ENCODE data around the gene XXYLT1. TPM values are rescaled to one million over a fixed set of nuclear protein-coding genes. Genes with fewer than 3 reads are reported as not detected.
"Not testable (repeated sequence)": the region's sequence is repeated elsewhere in the genome, so short reads cannot be mapped to it uniquely, and the experiment has no call there.

XXYLT1 gene
- total RNA-seq, 1 donor from 2014 or later, result 8.8 TPM

GRCh38 chr3:195098741-195099525 is 172.0 kb downstream of the XXYLT1 start:
- no peak for DNase-seq (ENCODE audit: low spot score)

GRCh38 chr3:195097331-195098255 is 173.4 kb downstream of the XXYLT1 start:
- no peak for DNase-seq (ENCODE audit: low spot score)

- no peak for DNase-seq (ENCODE audit: low spot score)
Observed at GRCh38 chr3:195096484-195097330, 174.3 kb downstream of the XXYLT1 start.

- DNase-seq (ENCODE audit: low spot score), result no peak
Observed at GRCh38 chr3:195096053-195096452, 174.9 kb downstream of the XXYLT1 start.

GRCh38 chr3:195095704-195096036 is 175.3 kb downstream of the XXYLT1 start:
- no peak for DNase-seq (ENCODE audit: low spot score)

- no peak for DNase-seq (ENCODE audit: low spot score)
Observed at GRCh38 chr3:195095035-195095703, 175.8 kb downstream of the XXYLT1 start.

- no peak for DNase-seq (ENCODE audit: low spot score)
Observed at GRCh38 chr3:195094191-195094921, 176.6 kb downstream of the XXYLT1 start.

GRCh38 chr3:195093731-195094130 is 177.2 kb downstream of the XXYLT1 start:
- DNase-seq (ENCODE audit: low spot score), result no peak

- DNase-seq (ENCODE audit: low spot score), result not testable (repeated sequence)
Observed at GRCh38 chr3:195087840-195088601, 182.9 kb downstream of the XXYLT1 start.

- DNase-seq (ENCODE audit: low spot score), result no peak
Observed at GRCh38 chr3:195087328-195087727, 183.6 kb downstream of the XXYLT1 start.

- DNase-seq (ENCODE audit: low spot score), result no peak
Observed at GRCh38 chr3:195086885-195087284, 184.1 kb downstream of the XXYLT1 start.

GRCh38 chr3:195086341-195086740 is 184.6 kb downstream of the XXYLT1 start:
- DNase-seq (ENCODE audit: low spot score), result no peak

GRCh38 chr3:195085356-195086130 is 185.4 kb downstream of the XXYLT1 start:
- no peak for DNase-seq (ENCODE audit: low spot score)

- no peak for DNase-seq (ENCODE audit: low spot score)
Observed at GRCh38 chr3:195084746-195085145, 186.2 kb downstream of the XXYLT1 start.

- no peak for DNase-seq (ENCODE audit: low spot score)
Observed at GRCh38 chr3:195083659-195084058, 187.3 kb downstream of the XXYLT1 start.

- no peak for DNase-seq (ENCODE audit: low spot score)
Observed at GRCh38 chr3:195082811-195083210, 188.1 kb downstream of the XXYLT1 start.

GRCh38 chr3:195081242-195081963 is 189.6 kb downstream of the XXYLT1 start:
- peak; percentile 38 for DNase-seq (ENCODE audit: low spot score)

GRCh38 chr3:195080571-195081151 is 190.3 kb downstream of the XXYLT1 start:
- peak; percentile 28 for DNase-seq (ENCODE audit: low spot score)
